GM12873 (cell line): ENCODE data around the gene SLC49A4.
A peak's percentile ranks its signal among the peaks of the same experiment; 100 is the strongest.

Experiments
- CTCF ChIP-seq: IDR thresholded peaks from 2 replicates; pipeline ENCODE4 v1.5.1; 2012; ENCODE audit warnings: low read depth, mild to moderate bottlenecking, moderate library complexity, low read length, control low read depth; ENCODE audit not compliant: insufficient read depth; ENCODE audit errors: missing control alignments

SLC49A4 gene

GRCh38 chr3:122794779-122795673 lies at the start of gene SLC49A4:
Gene SLC49A4, plus strand, starts transcription at chr3:122795069. Its CDS starts 124 bp downstream, at chr3:122795193.
- TF ChIP-seq CTCF: no peak

- no peak for TF ChIP-seq CTCF
These were observed 49.4 kb upstream of the SLC49A4 start for GRCh38 chr3:122745369-122746021.

- no peak for TF ChIP-seq CTCF
These were observed 46.5 kb upstream of the SLC49A4 start for GRCh38 chr3:122748347-122748746.

GRCh38 chr3:122754929-122755328 lies 39.9 kb upstream of the SLC49A4 start:
- TF ChIP-seq CTCF: peak; percentile 90

GRCh38 chr3:122755491-122755890 lies 39.4 kb upstream of the SLC49A4 start:
- no peak for TF ChIP-seq CTCF

GRCh38 chr3:122758877-122759560 lies 35.9 kb upstream of the SLC49A4 start:
- TF ChIP-seq CTCF: no peak
